ENCODE data around the gene ASPDH. TPM values are rescaled to one million over a fixed set of nuclear protein-coding genes. Genes with fewer than 3 reads are reported as not detected.

The ASPDH gene
- total RNA-seq, 2 donors from 2014 or later = not detected

DNA sequence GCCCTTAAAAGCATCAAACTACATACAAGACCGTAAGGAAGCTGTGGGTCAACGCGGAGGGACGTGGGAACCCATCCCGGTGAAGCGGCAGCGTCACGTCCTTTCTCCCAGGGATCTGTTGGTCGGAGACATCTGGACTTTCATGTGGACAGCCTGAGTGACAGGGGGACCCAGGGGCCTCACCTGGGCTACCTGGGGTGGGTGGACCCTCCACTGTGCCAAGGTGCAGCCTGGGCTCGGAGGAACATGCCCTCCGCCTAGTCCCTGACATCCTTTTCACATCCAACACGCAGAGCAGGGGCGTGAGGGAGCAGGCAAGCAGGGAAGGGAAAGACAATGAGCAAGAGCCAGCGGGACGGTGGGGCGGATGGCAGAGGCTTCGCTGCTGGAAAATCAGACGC, 23.3 kb downstream of the ASPDH start:
- H3K27me3 Mint-ChIP-seq (ENCODE audit: insufficient read depth) = peaks cover 92% of the 10 kb centered on the region
- H3K36me3 ChIP-seq (ENCODE audit: control insufficient read depth, insufficient read depth, low read length) = peaks cover 6% of the 10 kb centered on the region
- no peaks in the 10 kb centered on the region for H3K4me1 Mint-ChIP-seq
- no peak overlapping the region for H3K4me3 ChIP-seq (ENCODE audit: low read length)
- H3K4me1 ChIP-seq (ENCODE audit: control insufficient read depth, insufficient read depth, low read length) = no peaks in the 10 kb centered on the region
- TF ChIP-seq, protein P1, sequence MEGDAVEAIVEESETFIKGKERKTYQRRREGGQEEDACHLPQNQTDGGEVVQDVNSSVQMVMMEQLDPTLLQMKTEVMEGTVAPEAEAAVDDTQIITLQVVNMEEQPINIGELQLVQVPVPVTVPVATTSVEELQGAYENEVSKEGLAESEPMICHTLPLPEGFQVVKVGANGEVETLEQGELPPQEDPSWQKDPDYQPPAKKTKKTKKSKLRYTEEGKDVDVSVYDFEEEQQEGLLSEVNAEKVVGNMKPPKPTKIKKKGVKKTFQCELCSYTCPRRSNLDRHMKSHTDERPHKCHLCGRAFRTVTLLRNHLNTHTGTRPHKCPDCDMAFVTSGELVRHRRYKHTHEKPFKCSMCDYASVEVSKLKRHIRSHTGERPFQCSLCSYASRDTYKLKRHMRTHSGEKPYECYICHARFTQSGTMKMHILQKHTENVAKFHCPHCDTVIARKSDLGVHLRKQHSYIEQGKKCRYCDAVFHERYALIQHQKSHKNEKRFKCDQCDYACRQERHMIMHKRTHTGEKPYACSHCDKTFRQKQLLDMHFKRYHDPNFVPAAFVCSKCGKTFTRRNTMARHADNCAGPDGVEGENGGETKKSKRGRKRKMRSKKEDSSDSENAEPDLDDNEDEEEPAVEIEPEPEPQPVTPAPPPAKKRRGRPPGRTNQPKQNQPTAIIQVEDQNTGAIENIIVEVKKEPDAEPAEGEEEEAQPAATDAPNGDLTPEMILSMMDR (conservative IDR thresholded peaks at IDR 0.05) = no peak
- H3K9me3 Mint-ChIP-seq = peaks cover 21% of the 10 kb centered on the region
- peak; percentile 39 for DNase-seq
- H3K9ac ChIP-seq (ENCODE audit: extremely low read depth, low read length, poor library complexity, severe bottlenecking) = no peak overlapping the region
- H3K27ac ChIP-seq (ENCODE audit: low read depth, low read length) = no peak overlapping the region
- peaks cover 24% of the 10 kb centered on the region for H3K9me3 ChIP-seq (ENCODE audit: control insufficient read depth, low read length)
- WGBS, 2 experiments (ENCODE audit: insufficient coverage in 1 of 2, insufficient read length in 1 of 2) = 90 to 96% methylated on average over 11 to 16 of the region's 18 CpGs
- H3K4me3 Mint-ChIP-seq = no peak overlapping the region
- peaks cover 33% of the 10 kb centered on the region for H3K27me3 ChIP-seq (ENCODE audit: control insufficient read depth, insufficient read depth, low read length, poor library complexity, severe bottlenecking)
- no peak overlapping the region for H3K27ac Mint-ChIP-seq
- H3K36me3 Mint-ChIP-seq (ENCODE audit: low read depth) = peaks cover 25% of the 10 kb centered on the region

DNA sequence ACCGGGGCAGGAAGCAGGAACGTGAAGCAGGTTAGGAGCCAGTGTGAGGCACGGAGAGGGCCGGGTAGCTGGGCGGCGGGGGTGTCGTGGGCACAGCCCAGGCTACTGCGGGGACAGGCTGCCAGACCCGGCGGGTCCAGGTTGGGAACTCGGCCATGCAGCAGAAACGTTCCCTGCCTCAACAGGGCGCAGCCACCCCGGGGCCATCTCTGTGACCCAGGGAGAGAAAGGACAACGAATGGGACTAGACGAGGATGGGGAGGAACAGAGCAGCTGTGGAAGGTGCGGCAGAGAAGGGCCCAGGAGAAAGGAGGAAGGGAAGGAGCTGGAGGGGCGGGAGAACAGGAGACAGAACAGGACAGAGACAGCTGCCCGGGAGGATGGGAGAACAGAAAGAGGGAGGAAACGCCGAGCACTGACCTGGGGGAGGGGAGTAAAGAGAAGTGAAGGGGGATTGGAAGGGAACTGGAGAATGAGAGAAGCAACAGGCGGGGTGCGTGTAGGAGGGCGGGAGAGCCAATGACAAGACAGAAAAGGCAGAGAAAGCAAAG, 24.2 kb downstream of the ASPDH start:
- Mint-ChIP-seq H3K4me3 (no peak overlapping the region), H3K9me3 (peaks cover 28% of the 10 kb centered on the region), H3K27ac (no peak overlapping the region), H3K27me3 (ENCODE audit: insufficient read depth) (peaks cover 86% of the 10 kb centered on the region), H3K36me3 (ENCODE audit: low read depth) (peaks cover 34% of the 10 kb centered on the region), H3K4me1 (no peaks in the 10 kb centered on the region)
- H3K27ac ChIP-seq (ENCODE audit: low read depth, low read length) = no peak overlapping the region
- H3K4me1 ChIP-seq (ENCODE audit: control insufficient read depth, insufficient read depth, low read length) = no peaks in the 10 kb centered on the region
- H3K9ac ChIP-seq (ENCODE audit: extremely low read depth, low read length, poor library complexity, severe bottlenecking) = no peak overlapping the region
- H3K4me3 ChIP-seq (ENCODE audit: low read length) = no peak overlapping the region
- H3K27me3 ChIP-seq (ENCODE audit: control insufficient read depth, insufficient read depth, low read length, poor library complexity, severe bottlenecking) = peaks cover 33% of the 10 kb centered on the region
- peaks cover 6% of the 10 kb centered on the region for H3K36me3 ChIP-seq (ENCODE audit: control insufficient read depth, insufficient read depth, low read length)
- DNase-seq = peak; percentile 55
- TF ChIP-seq, protein P1 (conservative IDR thresholded peaks at IDR 0.05) = no peak
- peaks cover 26% of the 10 kb centered on the region for H3K9me3 ChIP-seq (ENCODE audit: control insufficient read depth, low read length)
- WGBS, 2 experiments (ENCODE audit: insufficient coverage in 1 of 2, insufficient read length in 1 of 2) = 62 to 75% methylated on average over 20 to 24 of the region's 24 CpGs

DNA sequence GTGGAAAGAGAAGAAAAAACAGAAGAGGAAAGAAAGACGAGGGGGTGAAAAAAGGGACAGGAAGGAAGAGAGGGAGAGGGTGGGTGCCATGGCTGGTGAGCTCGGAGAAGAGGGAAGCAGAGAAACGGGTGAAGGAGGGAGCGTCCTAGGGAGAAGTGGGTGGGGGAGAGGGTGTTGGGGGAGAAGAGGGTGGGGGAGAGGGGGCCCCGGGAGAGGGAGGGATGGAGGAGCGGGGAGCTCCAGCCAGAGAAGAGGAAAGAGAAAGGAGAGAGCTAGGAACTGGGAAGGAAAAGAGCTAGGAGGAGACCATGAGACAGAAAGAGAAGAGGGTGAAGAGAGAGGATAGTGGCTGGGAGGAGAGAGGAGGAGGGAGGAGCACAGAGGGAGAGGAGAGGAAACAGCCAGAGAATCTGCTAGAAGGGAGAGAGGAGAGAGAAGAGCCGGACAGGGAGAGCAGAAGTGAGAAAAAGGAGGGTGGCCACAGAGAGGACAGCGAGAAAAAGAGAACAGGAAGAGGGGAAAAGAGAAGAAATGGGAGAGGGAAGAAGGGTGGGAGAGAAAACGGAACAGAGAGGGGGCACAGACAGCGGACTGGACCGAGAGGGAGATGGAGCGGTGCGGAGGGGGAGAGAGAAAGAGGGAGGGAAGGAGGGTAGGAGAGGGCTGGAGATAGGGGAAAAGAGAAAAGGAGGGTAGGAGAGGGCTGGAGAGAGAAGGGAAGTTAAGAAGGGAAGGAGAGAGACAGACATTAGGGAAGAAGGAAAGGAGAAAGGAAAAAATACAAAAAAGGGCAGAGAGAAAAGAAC, 25.1 kb downstream of the ASPDH start:
- no peak overlapping the region for H3K4me3 Mint-ChIP-seq
- peaks cover 76% of the 10 kb centered on the region for H3K27me3 Mint-ChIP-seq (ENCODE audit: insufficient read depth)
- Histone ChIP-seq H3K9me3 (ENCODE audit: control insufficient read depth, low read length) (peaks cover 26% of the 10 kb centered on the region), H3K27ac (ENCODE audit: low read depth, low read length) (no peak overlapping the region), H3K4me3 (ENCODE audit: low read length) (no peak overlapping the region), H3K27me3 (ENCODE audit: control insufficient read depth, insufficient read depth, low read length, poor library complexity, severe bottlenecking) (peaks cover 28% of the 10 kb centered on the region), H3K9ac (ENCODE audit: extremely low read depth, low read length, poor library complexity, severe bottlenecking) (no peak overlapping the region), H3K4me1 (ENCODE audit: control insufficient read depth, insufficient read depth, low read length) (no peaks in the 10 kb centered on the region), H3K36me3 (ENCODE audit: control insufficient read depth, insufficient read depth, low read length) (peaks cover 6% of the 10 kb centered on the region)
- TF ChIP-seq, protein P1 (conservative IDR thresholded peaks at IDR 0.05) = no peak
- no peaks in the 10 kb centered on the region for H3K4me1 Mint-ChIP-seq
- H3K9me3 Mint-ChIP-seq = peaks cover 28% of the 10 kb centered on the region
- H3K27ac Mint-ChIP-seq = no peak overlapping the region
- DNase-seq = peak; percentile 28
- H3K36me3 Mint-ChIP-seq (ENCODE audit: low read depth) = peaks cover 37% of the 10 kb centered on the region
- 66 to 70% methylated on average over 13 of the region's 13 CpGs for WGBS, 2 experiments (ENCODE audit: insufficient coverage in 1 of 2, insufficient read length in 1 of 2)
